Spleen (tissue), 11 donors: Measurements from ENCODE around the gene LTBP1. TPM values are rescaled to one million over a fixed set of nuclear protein-coding genes. Genes with fewer than 3 reads are reported as not detected.

ENCODE experiments used
- DNase-seq: peaks from one replicate; pipeline ENCODE4 v3.0.0-alpha.2; 2020
- H3K27ac ChIP-seq, 8 donors: fragments of 200-600 bp; sonication (generic) in 7 of 8; 1 replicate in 4 of 8; 2 replicates in 4 of 8; pipeline versions ENCODE4 v1.5.0 to v1.8.0; 2016 to 2021; ENCODE audit warnings: inconsistent platforms in 4 of 8, mild to moderate bottlenecking in 4 of 8, moderate library complexity in 1 of 8
- H3K27me3 ChIP-seq, 7 donors: fragments of 200-600 bp; sonication (generic) in 6 of 7; replicated peaks in 1 of 7; 1 replicate in 4 of 7; 2 replicates in 3 of 7; pipeline versions ENCODE4 v1.5.0 to v1.8.0; 2016 to 2021; ENCODE audit warnings: inconsistent platforms in 3 of 7, mild to moderate bottlenecking in 1 of 7
- H3K36me3 ChIP-seq, 6 donors: fragments of 200-600 bp; sonication (generic) in 5 of 6; 1 replicate in 4 of 6; 2 replicates in 2 of 6; pipeline versions ENCODE4 v1.5.0 to v1.8.0; 2016 to 2021; ENCODE audit warnings: inconsistent platforms in 2 of 6
- H3K4me1 ChIP-seq, 6 donors: fragments of 200-600 bp; sonication (generic) in 5 of 6; 1 replicate in 3 of 6; 2 replicates in 3 of 6; pipeline versions ENCODE4 v1.5.0 to v1.8.0; 2016 to 2021; ENCODE audit warnings: inconsistent platforms in 3 of 6
- H3K4me3 ChIP-seq, 8 donors: fragments of 200-600 bp; sonication (generic) in 7 of 8; 1 replicate in 4 of 8; 2 replicates in 4 of 8; pipeline versions ENCODE4 v1.5.0 to v1.8.0; 2016 to 2021; ENCODE audit warnings: inconsistent platforms in 4 of 8, mild to moderate bottlenecking in 4 of 8, moderate library complexity in 2 of 8
- H3K9me3 ChIP-seq, 8 donors: fragments of 200-600 bp; sonication (generic) in 7 of 8; 1 replicate in 4 of 8; 2 replicates in 4 of 8; pipeline versions ENCODE4 v1.5.0 to v1.8.0; 2016 to 2021; ENCODE audit warnings: inconsistent platforms in 4 of 8
- POLR2A ChIP-seq, 3 donors: fragments of 450-650 bp; IDR thresholded peaks; one replicate each; pipeline ENCODE4 v1.5.1; 2017; ENCODE audit warnings: antibody characterized with exemption in 3 of 3, mild to moderate bottlenecking in 1 of 3
- POLR2AphosphoS5 ChIP-seq, 3 donors: sonication (generic); formaldehyde crosslinking; IDR thresholded peaks; one replicate each; pipeline ENCODE4 v1.5.1; 2017; ENCODE audit warnings: antibody characterized with exemption in 3 of 3
- WGBS, 5 donors: extraction: QIAGEN DNeasy Blood & Tissue Kit in 3 of 5; methylation state at CpG; one replicate each; pipeline versions ENCODE4 v1.1.5 to v1.1.7; 2013 to 2018; 5-methylcytosine and 5-hydroxymethylcytosine counted together
- intact Hi-C: fragments of 100-400 bp; cut with DNase I; formaldehyde crosslinking; loops from one replicate; pipeline ENCODE4 v1.15.0; 2023; ENCODE audit warnings: low total_unique reads
- polyA plus RNA-seq, 3 donors: library from polyadenylated mRNA; stranded (reverse); fragments of 200-250 nt; gene quantifications; one replicate each; pipeline ENCODE4 v1.2.1, GENCODE V29; 2013
- total RNA-seq, 7 donors: library from RNA; depleted of rRNA in 3 of 7; stranded (reverse); fragments of >200 nt in 3 of 7; fragmentation: NEBNext Ultra II Directional in 4 of 7; extraction: Animal tissue kit (Norgen Biotek cat#: 25700) in 4 of 7; gene quantifications; one replicate each; pipeline versions ENCODE4 v1.1.0 to v1.2.1, GENCODE V29; 2016 to 2021
- TF ChIP-seq, protein P1 (sequence below), 11 experiments: fragments of 200-600 bp in 7 of 11; fragments of 450-650 bp in 4 of 11; sonication (generic) in 4 of 11; IDR thresholded peaks in 8 of 11; conservative IDR thresholded peaks in 3 of 11; 1 replicate in 7 of 11; 2 replicates in 4 of 11; pipeline versions ENCODE4 v1.4.0 to v1.8.0; 2016 to 2021; ENCODE audit warnings: antibody characterized with exemption in 11 of 11, inconsistent platforms in 4 of 11, mild to moderate bottlenecking in 1 of 11
- donor health status: healthy with polysubstance abuse.
- donor health status: DM: no; HTN: no; CAD: no; lungs with moderate emphysema.
- donor health status: DM: no; HTN: no; CAD: no.
- donor health status: Bipolar disorder and iron deficiency.
- donor health status: healthy.
- donor health status: DM: no; HTN: no; CAD: no.
- donor health status: DM: yes; HTN: yes; CAD: no.

LTBP1 gene
- total and polyA plus RNA-seq, 10 donors = 6.8 to 28.0 (median 13.3) TPM

DNA sequence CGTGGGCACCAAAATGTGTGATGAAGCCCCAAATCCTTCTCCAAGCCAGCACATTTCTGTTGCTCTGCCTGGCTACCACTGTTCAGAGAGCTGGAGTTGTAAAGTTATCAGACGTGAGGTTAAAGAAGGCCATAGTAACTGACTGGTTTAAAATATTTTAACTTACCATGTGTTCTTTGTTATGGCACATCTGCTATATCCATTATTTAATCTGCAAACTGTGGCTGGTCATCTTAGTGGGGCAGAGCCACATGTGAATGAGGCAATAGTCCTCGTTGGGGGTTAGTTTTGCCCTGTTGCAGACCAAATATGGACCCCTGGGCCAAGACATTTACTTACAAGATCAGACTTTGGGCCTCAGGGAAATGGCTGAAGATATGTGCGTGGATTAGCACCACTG, 315.3 kb downstream of the LTBP1 start:
- Histone ChIP-seq H3K27ac (no peak overlapping the region), H3K36me3 (peaks cover 0 to 13% (median 0%) of the 10 kb centered on the region in 6 donors), H3K4me3 (no peak overlapping the region), H3K9me3 (peaks cover 0 to 16% (median 14%) of the 10 kb centered on the region in 8 donors), H3K4me1 (no peaks in the 10 kb centered on the region), H3K27me3 (no peaks in the 10 kb centered on the region)
- WGBS, 5 donors = 80 to 92% (median 90%) methylated on average over 4 of the region's 4 CpGs
- intact Hi-C loops = no loop called here
- no peak for DNase-seq
- TF ChIP-seq, protein P1, sequence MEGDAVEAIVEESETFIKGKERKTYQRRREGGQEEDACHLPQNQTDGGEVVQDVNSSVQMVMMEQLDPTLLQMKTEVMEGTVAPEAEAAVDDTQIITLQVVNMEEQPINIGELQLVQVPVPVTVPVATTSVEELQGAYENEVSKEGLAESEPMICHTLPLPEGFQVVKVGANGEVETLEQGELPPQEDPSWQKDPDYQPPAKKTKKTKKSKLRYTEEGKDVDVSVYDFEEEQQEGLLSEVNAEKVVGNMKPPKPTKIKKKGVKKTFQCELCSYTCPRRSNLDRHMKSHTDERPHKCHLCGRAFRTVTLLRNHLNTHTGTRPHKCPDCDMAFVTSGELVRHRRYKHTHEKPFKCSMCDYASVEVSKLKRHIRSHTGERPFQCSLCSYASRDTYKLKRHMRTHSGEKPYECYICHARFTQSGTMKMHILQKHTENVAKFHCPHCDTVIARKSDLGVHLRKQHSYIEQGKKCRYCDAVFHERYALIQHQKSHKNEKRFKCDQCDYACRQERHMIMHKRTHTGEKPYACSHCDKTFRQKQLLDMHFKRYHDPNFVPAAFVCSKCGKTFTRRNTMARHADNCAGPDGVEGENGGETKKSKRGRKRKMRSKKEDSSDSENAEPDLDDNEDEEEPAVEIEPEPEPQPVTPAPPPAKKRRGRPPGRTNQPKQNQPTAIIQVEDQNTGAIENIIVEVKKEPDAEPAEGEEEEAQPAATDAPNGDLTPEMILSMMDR (IDR thresholded peaks at IDR 0.05 in 8 of 11, conservative IDR thresholded peaks at IDR 0.05 in 3 of 11) = no peak
- TF ChIP-seq POLR2A (IDR thresholded peaks at IDR 0.05) = no peak
- no peak for TF ChIP-seq POLR2AphosphoS5 (IDR thresholded peaks at IDR 0.05)

- TF ChIP-seq, protein P1 (IDR thresholded peaks at IDR 0.05 in 8 of 11, conservative IDR thresholded peaks at IDR 0.05 in 3 of 11) = no peak
- TF ChIP-seq POLR2A (IDR thresholded peaks at IDR 0.05) = no peak
- no peak for TF ChIP-seq POLR2AphosphoS5 (IDR thresholded peaks at IDR 0.05)
- Histone ChIP-seq H3K4me1 (no peaks in the 10 kb centered on the region), H3K27me3 (no peaks in the 10 kb centered on the region), H3K9me3 (peaks cover 0 to 18% (median 15%) of the 10 kb centered on the region in 8 donors), H3K4me3 (no peak overlapping the region), H3K27ac (no peak overlapping the region), H3K36me3 (peaks cover 0 to 13% (median 0%) of the 10 kb centered on the region in 6 donors)
- intact Hi-C loops = no loop called here
- DNase-seq = no peak
- 81 to 94% (median 87%) methylated on average over 3 of the region's 3 CpGs for WGBS, 5 donors
Observed at GRCh38 chr2:33264766-33265165, 318.0 kb downstream of the LTBP1 start.

DNA sequence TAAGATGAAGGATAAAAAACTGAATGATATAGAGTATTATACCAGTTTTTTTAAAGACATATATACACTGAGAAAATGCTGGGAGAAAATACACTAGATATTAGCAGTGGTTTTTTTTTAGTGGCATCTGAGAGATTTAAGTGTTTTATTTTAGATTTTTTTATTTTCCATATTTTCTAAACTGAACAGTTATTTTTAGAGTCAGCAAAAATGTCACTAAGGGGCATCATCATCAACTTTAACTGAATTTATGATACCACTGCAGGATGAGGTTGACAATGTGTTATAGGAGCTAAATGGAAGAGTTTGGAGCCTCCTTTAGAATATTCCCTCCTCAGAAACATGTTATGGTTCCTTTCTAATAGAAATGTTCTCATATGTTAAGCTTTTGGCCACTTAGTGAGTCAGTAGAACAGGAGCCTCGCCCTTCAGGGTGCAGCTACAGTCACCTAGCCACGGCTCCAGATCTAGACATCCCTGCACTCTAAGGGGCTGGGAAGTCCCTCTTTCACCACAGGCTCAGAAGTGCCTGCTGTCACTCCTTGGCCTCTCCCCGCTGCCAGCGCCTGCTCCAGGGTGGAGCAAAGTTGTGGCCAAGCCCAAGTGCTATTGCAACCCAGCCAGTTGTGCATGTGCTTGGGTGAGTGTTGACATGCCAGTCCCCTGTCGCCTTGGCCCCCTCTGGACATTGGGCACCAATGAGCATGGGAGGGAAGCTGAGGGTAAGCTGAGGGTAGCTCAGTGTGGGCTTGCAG, 319.0 kb downstream of the LTBP1 start:
- Histone ChIP-seq H3K9me3 (peaks cover 0 to 18% (median 15%) of the 10 kb centered on the region in 8 donors), H3K4me1 (peaks cover 0 to 2% (median 0%) of the 10 kb centered on the region in 6 donors), H3K36me3 (peaks cover 0 to 13% (median 0%) of the 10 kb centered on the region in 6 donors), H3K4me3 (no peak overlapping the region), H3K27ac (no peak overlapping the region), H3K27me3 (no peaks in the 10 kb centered on the region)
- TF ChIP-seq POLR2A (IDR thresholded peaks at IDR 0.05) (no peak), POLR2AphosphoS5 (IDR thresholded peaks at IDR 0.05) (no peak)
- TF ChIP-seq, protein P1 (IDR thresholded peaks at IDR 0.05 in 8 of 11, conservative IDR thresholded peaks at IDR 0.05 in 3 of 11) = no peak
- 84 to 91% (median 88%) methylated on average over 5 of the region's 5 CpGs for WGBS, 5 donors
- intact Hi-C loops = no loop called here
- no peak for DNase-seq

DNA sequence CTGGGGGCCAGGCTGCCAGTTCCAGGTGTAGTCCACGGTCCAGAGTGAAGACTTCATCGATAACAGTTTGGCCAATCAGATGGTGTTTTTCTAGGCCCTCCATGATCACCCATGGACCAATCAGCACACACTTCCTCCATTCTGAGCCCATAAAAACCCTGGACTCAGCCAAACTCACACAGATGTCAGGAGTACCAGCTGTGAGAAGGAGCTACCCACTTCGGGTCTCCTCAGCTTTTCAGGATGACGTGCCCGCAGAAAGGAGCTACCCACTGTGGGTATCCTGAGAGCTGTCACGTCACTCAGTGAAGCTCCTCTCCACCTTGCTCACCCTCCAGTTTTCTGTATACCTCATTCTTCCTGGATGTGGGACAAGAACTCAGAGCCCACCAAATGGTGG, 319.7 kb downstream of the LTBP1 start:
- Histone ChIP-seq H3K36me3 (peaks cover 0 to 13% (median 0%) of the 10 kb centered on the region in 6 donors), H3K27me3 (no peaks in the 10 kb centered on the region), H3K4me3 (no peak overlapping the region), H3K27ac (no peak overlapping the region), H3K9me3 (peaks cover 0 to 18% (median 15%) of the 10 kb centered on the region in 8 donors), H3K4me1 (peaks cover 0 to 4% (median 0%) of the 10 kb centered on the region in 6 donors)
- no peak for DNase-seq
- intact Hi-C loops = no loop called here
- whole genome bisulfite sequencing, 5 donors = 90 to 98% (median 97%) methylated on average over 6 of the region's 6 CpGs
- no peak for TF ChIP-seq POLR2A (IDR thresholded peaks at IDR 0.05)
- TF ChIP-seq, protein P1 (IDR thresholded peaks at IDR 0.05 in 8 of 11, conservative IDR thresholded peaks at IDR 0.05 in 3 of 11) = no peak
- TF ChIP-seq POLR2AphosphoS5 (IDR thresholded peaks at IDR 0.05) = no peak
